Transverse colon (tissue), 4 donors: ENCODE measurements around the gene ADGRL2. TPM values are rescaled to one million over a fixed set of nuclear protein-coding genes. Genes with fewer than 3 reads are reported as not detected.

Experiments
- DNase-seq: peaks from one replicate; pipeline ENCODE4 v3.0.0-alpha.2; 2019
- H3K27ac ChIP-seq, 4 donors: fragments of 200-600 bp; sonication (generic); 2 replicates each; pipeline ENCODE4 v1.5.1; 2016 to 2018; ENCODE audit warnings: inconsistent platforms in 4 of 4
- H3K27me3 ChIP-seq: fragments of 200-600 bp; sonication (generic); 2 replicates; pipeline ENCODE4 v1.5.1; 2017; ENCODE audit warnings: inconsistent platforms
- H3K36me3 ChIP-seq, 4 donors: fragments of 200-600 bp; sonication (generic); 2 replicates each; pipeline ENCODE4 v1.5.1; 2017 to 2019; ENCODE audit warnings: inconsistent platforms in 4 of 4
- H3K4me1 ChIP-seq, 4 donors: fragments of 200-600 bp; sonication (generic); 2 replicates each; pipeline ENCODE4 v1.5.1; 2017 to 2020; ENCODE audit warnings: inconsistent platforms in 4 of 4
- H3K4me3 ChIP-seq, 4 donors: fragments of 200-600 bp; sonication (generic); 1 replicate in 1 of 4; 2 replicates in 3 of 4; pipeline versions ENCODE4 v1.5.1 to v1.6.1; 2017 to 2019; ENCODE audit warnings: inconsistent platforms in 4 of 4
- H3K9me3 ChIP-seq, 2 donors: fragments of 200-600 bp; sonication (generic); 2 replicates each; pipeline ENCODE4 v1.5.1; 2017 to 2019; ENCODE audit warnings: inconsistent platforms in 2 of 2
- CTCF ChIP-seq, 5 experiments: fragments of 200-600 bp in 3 of 5; fragments of 450-650 bp in 2 of 5; sonication (generic) in 3 of 5; IDR thresholded peaks; 1 replicate in 2 of 5; 2 replicates in 3 of 5; pipeline ENCODE4 v1.5.1; 2016 to 2017; ENCODE audit warnings: antibody characterized with exemption in 5 of 5, inconsistent platforms in 3 of 5, mild to moderate bottlenecking in 2 of 5, moderate library complexity in 1 of 5
- EP300 ChIP-seq: sonication (generic); formaldehyde crosslinking; IDR thresholded peaks from one replicate; pipeline ENCODE4 v1.6.1; 2017; ENCODE audit warnings: antibody characterized with exemption, low read depth
- POLR2A ChIP-seq: fragments of 450-650 bp; IDR thresholded peaks from one replicate; pipeline ENCODE4 v1.6.1; 2016; ENCODE audit warnings: antibody characterized with exemption, mild to moderate bottlenecking, moderate library complexity
- POLR2AphosphoS5 ChIP-seq, 3 donors: sonication (generic); formaldehyde crosslinking; IDR thresholded peaks; one replicate each; pipeline ENCODE4 v1.6.1; 2016; ENCODE audit warnings: antibody characterized with exemption in 3 of 3
- WGBS, 2 donors: methylation state at CpG; one replicate each; pipeline ENCODE4 v1.1.5; 2018; ENCODE audit warnings: low coverage in 1 of 2; 5-methylcytosine and 5-hydroxymethylcytosine counted together
- in situ Hi-C, 4 donors: fragments of 200-750 bp; cut with MboI; loops; one replicate each; pipeline versions ENCODE4 v1.15.0 to v1.15.1; 2017; ENCODE audit warnings: low sequenced_read_pairs in 3 of 4, low pct_ligation_motif_present in 1 of 4, low pct_unique_long_range_greater_than_20kb in 1 of 4
- intact Hi-C: fragments of 100-400 bp; cut with DNase I; formaldehyde crosslinking; loops from one replicate; pipeline ENCODE4 v1.15.1; 2023; ENCODE audit warnings: low total_unique reads
- total RNA-seq, 4 donors: library from RNA; depleted of rRNA; stranded (reverse); fragments of >200 nt; gene quantifications; one replicate each; pipeline ENCODE4 v1.1.0, GENCODE V29; 2016

ADGRL2 gene
- 10 to 100 TPM; 11.5 to 16.5 (median 14.1) TPM for total RNA-seq

GRCh38 chr1:81800695-81801650 is at the start of gene ADGRL2:
Gene ADGRL2 (plus strand): TSS chr1:81800934. CDS start chr1:81836985, 36,051 bp downstream.
- peaks cover 75% of the 10 kb centered on the region for H3K27me3 ChIP-seq
- H3K36me3 ChIP-seq, result no peaks in the 10 kb centered on the region
- H3K4me1 ChIP-seq, result peaks cover 0 to 43% (median 0%) of the 10 kb centered on the region in 4 donors
- DNase-seq, result peak; percentile 60
- intact Hi-C loops (loop anchor here (5.0 kb wide), 1 partner anchor 1066 kb away; no protein-coding TSS in a partner anchor), in situ Hi-C loops (no loop called here)
- peak within 1 kb of the TSS; percentile 91 to 93 (median 92) for H3K27ac ChIP-seq
- no peaks in the 10 kb centered on the region for H3K9me3 ChIP-seq
- H3K4me3 ChIP-seq, result peak within 1 kb of the TSS; percentile 48 to 84 (median 62)
- no peak for TF ChIP-seq CTCF (IDR thresholded peaks at IDR 0.05)
- TF ChIP-seq POLR2AphosphoS5 (IDR thresholded peaks at IDR 0.05), result peak; percentile 61 to 71 (median 61)
- peak; percentile 39 for TF ChIP-seq POLR2A
- 0 to 6% methylated on average over 6 to 70 of the region's 81 CpGs for WGBS, 2 donors

- no peaks in the 10 kb centered on the region for H3K36me3 ChIP-seq
- 69 to 83% methylated on average over 2 of the region's 2 CpGs for WGBS, 2 donors
- no peaks in the 10 kb centered on the region for H3K9me3 ChIP-seq
- TF ChIP-seq EP300, result no peak
- TF ChIP-seq CTCF (IDR thresholded peaks at IDR 0.05), result no peak
- TF ChIP-seq POLR2AphosphoS5 (IDR thresholded peaks at IDR 0.05), result no peak
- no peak for TF ChIP-seq POLR2A
- no peaks in the 10 kb centered on the region for H3K27me3 ChIP-seq
- H3K4me3 ChIP-seq, result no peak overlapping the region
- no peak for DNase-seq
- in situ Hi-C loops, result loop anchor here in 1 of 4 donors (25.0 kb wide), 1 partner anchor 341 kb away; no protein-coding TSS in a partner anchor
- intact Hi-C loops, result no loop called here
- no peak overlapping the region for H3K27ac ChIP-seq
- peaks cover 0 to 3% (median 0%) of the 10 kb centered on the region in 4 donors for H3K4me1 ChIP-seq
Measured at GRCh38 chr1:81752840-81753239, 47.9 kb upstream of the ADGRL2 start.

- in situ Hi-C loops, result loop anchor here in 1 of 4 donors (25.0 kb wide), 1 partner anchor 342 kb away; no protein-coding TSS in a partner anchor
- DNase-seq, result no peak
- H3K27ac ChIP-seq, result no peak overlapping the region
- peaks cover 0 to 3% (median 0%) of the 10 kb centered on the region in 4 donors for H3K4me1 ChIP-seq
- intact Hi-C loops, result no loop called here
- no peaks in the 10 kb centered on the region for H3K27me3 ChIP-seq
- TF ChIP-seq POLR2AphosphoS5 (IDR thresholded peaks at IDR 0.05), result no peak
- TF ChIP-seq CTCF (IDR thresholded peaks at IDR 0.05), result no peak
- no peak for TF ChIP-seq POLR2A
- no peak for TF ChIP-seq EP300
- H3K36me3 ChIP-seq, result no peaks in the 10 kb centered on the region
- H3K4me3 ChIP-seq, result no peak overlapping the region
- H3K9me3 ChIP-seq, result no peaks in the 10 kb centered on the region
Measured at GRCh38 chr1:81754424-81754823, 46.3 kb upstream of the ADGRL2 start.

- no peak overlapping the region for H3K27ac ChIP-seq
- TF ChIP-seq CTCF (IDR thresholded peaks at IDR 0.05) (no peak), POLR2AphosphoS5 (IDR thresholded peaks at IDR 0.05) (no peak), EP300 (no peak), POLR2A (no peak)
- H3K9me3 ChIP-seq, result no peaks in the 10 kb centered on the region
- intact Hi-C loops (no loop called here), in situ Hi-C loops (loop anchor here in 1 of 4 donors (25.0 kb wide), 1 partner anchor 345 kb away; no protein-coding TSS in a partner anchor)
- DNase-seq, result no peak
- 42 to 49% methylated on average over 2 of the region's 2 CpGs for WGBS, 2 donors
- no peaks in the 10 kb centered on the region for H3K36me3 ChIP-seq
- no peaks in the 10 kb centered on the region for H3K27me3 ChIP-seq
- peaks cover 0 to 3% (median 0%) of the 10 kb centered on the region in 4 donors for H3K4me1 ChIP-seq
- H3K4me3 ChIP-seq, result no peak overlapping the region
Measured at GRCh38 chr1:81756872-81757271, 43.9 kb upstream of the ADGRL2 start.
